Measurements from ENCODE around the gene CKAP2L.

The CKAP2L gene

DNA sequence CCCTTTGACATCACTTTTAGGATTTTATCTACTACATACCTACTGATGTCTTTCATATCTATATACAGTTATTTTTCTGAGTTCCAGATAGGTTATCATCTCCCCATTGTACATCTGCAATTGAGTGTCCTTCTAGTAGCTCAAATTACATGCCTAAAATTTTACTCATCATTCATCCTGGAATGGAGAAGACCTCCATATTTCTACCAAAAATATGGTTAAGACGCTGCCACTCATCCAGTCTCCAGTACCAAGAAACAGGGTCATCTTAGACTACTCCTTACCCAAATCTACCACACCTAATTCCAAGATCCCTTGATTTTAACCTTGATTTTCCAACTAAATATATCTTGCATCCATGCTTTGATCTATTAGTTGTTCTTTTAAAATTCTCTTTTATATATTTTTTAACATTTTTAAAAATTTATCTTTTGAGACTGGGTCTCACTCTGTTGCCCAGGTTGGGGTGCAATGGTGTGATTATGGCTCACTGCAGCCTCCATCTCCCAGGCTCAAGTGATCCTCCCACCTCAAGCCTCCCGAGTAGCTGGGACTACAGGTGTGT lies 8.6 kb upstream of the CKAP2L start:
- no peak for DNase-seq (ENCODE audit: low read depth)

DNA sequence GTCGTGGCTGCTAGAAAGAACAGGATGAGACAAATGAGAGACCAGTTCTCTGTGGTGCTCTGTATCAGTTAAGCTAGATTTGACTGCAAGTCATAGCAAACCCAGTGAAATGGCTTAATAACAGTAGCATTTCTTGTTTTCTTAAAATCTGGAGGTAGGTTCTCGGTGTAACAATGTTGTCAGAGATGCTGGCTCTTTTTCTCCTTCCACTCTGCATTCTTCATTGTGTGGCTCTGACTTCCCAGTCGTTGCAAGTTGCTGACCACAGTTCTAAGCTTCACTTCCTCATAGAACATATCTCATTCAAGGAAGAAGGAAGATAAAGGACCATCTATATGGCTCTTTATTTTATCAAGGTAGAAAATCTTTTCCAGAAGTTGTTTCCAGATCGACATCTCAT lies 7.9 kb upstream of the CKAP2L start:
- no peak for DNase-seq (ENCODE audit: low read depth)
- no peak overlapping the region for H3K4me3 ChIP-seq (ENCODE audit: low read depth, low read length)

More for the DNA sequence above, 8.6 kb upstream of the CKAP2L start:
- H3K4me3 ChIP-seq (ENCODE audit: low read depth, low read length): no peak overlapping the region

DNA sequence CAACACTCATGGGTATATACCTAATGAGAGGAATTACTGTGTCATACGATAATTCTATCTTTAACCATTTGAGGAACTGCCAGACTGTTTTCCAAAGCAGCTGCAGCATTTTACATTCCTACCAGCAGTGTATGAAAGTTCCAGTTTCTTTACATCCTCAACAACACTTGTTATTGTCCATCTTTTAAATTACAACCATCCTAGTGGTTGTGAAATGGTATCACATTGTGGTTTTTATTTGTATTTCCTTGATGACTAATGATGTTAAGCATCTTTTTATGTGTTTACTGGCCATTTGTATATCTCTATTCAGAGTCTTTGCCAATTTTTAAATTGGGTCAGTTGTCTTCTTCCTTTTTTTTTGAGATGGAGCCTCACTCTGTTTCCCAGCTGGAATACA lies 4.0 kb upstream of the CKAP2L start:
- no peak overlapping the region for H3K4me3 ChIP-seq (ENCODE audit: low read depth, low read length)
- DNase-seq (ENCODE audit: low read depth): no peak

DNA sequence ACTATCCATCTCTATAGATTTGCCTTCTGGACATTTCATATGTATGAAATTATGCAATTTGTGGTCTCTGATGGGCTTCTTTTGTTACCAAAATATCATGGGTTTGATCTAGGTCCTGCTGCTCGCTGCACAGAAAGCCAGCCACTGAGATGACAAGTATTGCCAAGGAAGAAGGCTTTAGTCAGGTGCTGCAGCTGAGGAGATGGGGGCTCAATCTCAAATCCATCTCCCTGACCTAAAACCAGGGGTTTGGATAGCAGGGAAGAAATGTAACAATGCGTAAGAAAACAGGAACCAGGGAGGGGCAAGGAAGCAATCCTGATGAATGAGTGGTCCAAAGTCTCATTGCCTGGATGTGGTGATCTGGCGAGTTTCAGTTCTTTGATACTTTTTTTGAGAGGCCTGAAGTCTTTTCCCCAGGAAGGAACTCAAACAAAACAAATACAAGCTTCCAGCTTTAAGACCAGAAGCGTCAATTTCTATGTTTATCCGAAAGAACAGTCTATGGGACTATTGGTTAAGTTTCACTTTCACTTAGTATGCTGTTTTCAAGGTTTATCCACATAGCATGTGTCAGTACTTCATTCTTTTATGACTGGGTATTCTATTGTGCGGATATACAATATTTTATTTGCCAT lies 3.4 kb upstream of the CKAP2L start:
- DNase-seq (ENCODE audit: low read depth): no peak
- no peak overlapping the region for H3K4me3 ChIP-seq (ENCODE audit: low read depth, low read length)

DNA sequence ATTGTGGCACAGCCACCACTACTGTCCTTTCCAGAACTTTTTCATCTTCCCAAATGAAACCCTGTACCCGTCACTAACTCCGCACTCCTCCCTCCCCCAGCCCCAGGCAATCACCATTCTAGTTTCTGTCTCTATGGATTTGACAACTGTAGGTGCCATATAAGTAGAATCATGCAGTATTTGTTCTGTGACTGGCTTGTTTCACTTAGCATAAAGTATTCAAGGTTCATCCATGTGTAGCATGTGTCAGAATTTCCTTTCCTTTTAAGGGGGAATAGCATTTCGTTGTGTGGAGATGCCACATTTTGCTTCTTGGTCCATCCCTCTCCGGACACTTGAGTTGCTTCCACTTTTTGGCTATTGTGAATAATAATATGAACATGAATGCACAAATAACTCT lies 842 bp upstream of the CKAP2L start:
- peak overlapping the region; percentile 88 for H3K4me3 ChIP-seq (ENCODE audit: low read depth, low read length)
- DNase-seq (ENCODE audit: low read depth): no peak

DNA sequence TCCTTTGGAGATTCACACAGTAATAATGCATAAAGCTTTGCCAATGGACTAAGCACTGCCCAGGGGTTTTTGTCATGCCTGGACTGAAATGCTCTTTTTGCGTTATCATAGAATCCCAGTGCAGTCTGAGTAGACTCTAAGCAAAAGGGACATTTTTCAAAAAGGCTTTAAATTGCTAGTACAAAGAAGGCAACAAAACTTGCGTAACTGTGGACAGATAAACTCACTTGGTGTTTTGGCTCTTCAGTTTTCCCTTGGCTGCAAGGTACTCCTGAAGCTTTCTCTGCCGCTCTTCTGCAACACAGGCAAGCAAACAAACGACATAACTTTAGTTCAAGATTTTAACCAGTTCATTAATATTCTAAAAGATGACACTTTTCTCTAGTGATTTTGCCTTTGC lies 2.1 kb downstream of the CKAP2L start:
- no peak for DNase-seq (ENCODE audit: low read depth)
- H3K4me3 ChIP-seq (ENCODE audit: low read depth, low read length): no peak overlapping the region

DNA sequence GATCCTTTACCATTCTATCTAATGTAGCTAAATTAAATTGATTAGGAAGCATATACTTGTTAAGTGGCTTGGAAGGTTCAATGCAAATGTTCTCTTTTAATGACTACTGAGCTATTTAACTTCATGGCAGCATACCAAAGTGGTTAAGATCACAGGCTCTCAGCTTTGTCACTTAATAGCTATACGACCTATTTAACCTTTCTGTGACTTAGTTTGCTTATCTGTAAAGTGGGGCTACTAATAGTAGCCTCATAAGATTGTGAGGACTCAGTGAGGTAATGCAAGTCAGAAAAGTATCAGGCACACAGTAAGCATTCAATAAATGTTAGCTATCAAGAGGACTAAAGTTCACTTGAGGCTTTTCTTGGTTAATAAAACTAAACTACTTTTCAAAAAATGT lies 4.3 kb downstream of the CKAP2L start:
- no peak for DNase-seq (ENCODE audit: low read depth)
- H3K4me3 ChIP-seq (ENCODE audit: low read depth, low read length): no peak overlapping the region

DNA sequence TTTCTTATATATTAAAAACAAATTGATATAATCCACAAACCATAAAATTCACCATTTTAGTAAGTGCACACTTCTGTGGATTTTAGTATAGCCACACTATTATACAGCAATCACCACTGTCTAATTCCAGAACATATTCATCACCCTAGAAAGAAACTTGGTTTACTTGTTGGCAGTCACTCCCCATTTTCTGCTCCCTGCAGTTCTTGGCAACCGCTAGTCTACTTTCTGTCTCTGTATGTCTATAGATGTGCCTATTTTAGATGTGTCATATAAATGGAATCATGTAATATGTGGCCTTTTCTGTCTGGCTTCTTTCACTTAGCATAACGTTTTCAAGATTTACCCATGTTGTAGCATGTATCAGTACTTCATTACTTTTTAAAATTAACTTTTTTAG lies 5.7 kb downstream of the CKAP2L start:
- H3K4me3 ChIP-seq (ENCODE audit: low read depth, low read length): no peak overlapping the region
- DNase-seq (ENCODE audit: low read depth): no peak

DNA sequence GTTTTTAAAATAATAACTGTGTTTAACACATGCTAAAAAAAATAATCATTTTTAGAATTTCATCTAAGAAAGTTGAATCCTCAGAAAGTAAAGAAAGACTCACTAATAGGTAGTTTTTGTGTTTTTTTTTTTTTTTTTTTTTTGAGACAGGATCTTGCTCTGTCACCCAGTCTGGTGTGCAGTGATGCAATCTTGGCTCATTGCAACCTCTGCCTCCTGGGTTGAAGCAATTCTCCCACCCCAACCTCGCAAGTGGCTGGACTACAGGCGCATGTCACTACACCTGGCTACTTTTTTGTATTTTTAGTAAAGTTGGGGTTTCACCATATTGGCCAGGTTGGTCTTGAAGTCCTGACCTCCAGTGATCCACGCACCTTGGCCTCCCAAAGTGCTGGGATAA lies 7.1 kb downstream of the CKAP2L start:
- no peak overlapping the region for H3K4me3 ChIP-seq (ENCODE audit: low read depth, low read length)
- no peak for DNase-seq (ENCODE audit: low read depth)

DNA sequence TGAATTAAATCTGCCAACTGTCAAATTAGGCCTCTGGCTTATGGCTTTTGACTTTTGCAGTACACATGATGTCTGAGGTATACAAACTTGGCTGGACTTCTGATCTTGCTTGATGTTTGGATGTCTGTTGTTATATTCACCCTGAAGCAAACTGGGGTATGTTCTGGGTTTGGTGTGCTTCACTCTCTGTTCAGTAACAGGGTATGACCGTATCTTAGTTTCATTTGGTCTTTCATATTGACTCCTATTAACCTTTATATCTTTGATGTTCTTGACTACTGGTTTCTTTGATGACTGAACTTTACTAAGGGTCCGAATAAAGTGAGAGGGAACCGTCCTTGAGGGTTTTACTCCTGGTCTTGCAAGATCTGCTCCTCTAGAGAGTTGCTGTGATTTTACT lies 8.2 kb downstream of the CKAP2L start:
- no peak overlapping the region for H3K4me3 ChIP-seq (ENCODE audit: low read depth, low read length)
- no peak for DNase-seq (ENCODE audit: low read depth)

DNA sequence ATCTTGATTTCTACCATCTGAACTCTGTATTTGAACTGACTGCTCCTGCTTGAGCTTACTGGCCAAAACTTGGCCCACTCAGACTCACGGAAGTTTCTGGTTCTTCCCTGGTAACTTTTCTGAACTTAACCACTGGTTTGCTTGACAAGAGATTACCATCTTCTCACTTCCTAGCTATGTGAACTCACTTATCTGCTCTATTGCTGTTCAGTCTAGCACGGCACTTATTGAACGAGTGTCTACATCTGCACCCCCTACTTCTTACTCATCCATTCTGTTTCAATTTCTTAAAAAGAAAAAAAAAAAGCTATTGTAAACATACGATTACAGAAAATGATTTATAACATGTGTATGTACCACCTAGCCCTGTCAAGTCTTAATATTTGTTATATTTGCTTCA lies 9.0 kb downstream of the CKAP2L start:
- no peak for DNase-seq (ENCODE audit: low read depth)
- H3K4me3 ChIP-seq (ENCODE audit: low read depth, low read length): no peak overlapping the region

DNA sequence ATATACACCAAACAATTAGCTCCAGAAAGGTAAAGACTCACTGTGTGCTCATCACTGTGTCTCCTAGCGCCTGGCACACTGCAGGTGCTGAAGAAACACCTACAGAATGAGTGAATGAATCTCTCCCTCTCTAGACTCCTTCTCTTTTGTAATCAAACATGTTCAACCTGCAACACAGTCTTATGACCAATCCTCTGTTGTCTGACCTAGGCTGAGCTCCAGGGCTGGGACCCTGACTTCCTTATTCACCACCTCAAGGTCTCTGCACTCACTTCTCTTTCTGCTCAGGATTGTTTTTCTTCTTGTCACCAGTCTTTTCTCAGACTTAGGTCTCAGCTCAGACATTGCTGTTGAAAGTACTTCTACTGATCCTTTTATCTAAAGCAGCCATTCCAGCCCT lies 9.8 kb downstream of the CKAP2L start:
- H3K4me3 ChIP-seq (ENCODE audit: low read depth, low read length): no peak overlapping the region
- DNase-seq (ENCODE audit: low read depth): no peak

DNA sequence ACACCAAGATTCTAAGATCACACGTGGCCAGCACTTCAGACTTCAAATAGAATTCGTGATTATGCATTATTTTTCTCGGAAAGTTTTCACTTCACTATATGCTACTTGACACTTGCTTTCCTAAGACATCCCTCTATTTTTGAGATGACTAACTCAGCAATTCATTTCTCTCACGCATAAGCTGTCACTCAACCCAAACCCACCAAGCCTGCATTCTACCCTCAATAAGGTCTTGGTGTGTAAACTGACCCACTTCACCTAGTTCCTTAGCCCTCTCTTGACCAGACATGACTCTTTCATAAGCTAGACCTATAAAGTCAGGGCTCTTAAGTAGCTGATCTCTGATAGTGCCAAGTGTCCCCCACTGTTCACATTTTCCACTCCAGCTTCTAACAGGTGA lies 11.7 kb downstream of the CKAP2L start:
- DNase-seq (ENCODE audit: low read depth): no peak
- no peak overlapping the region for H3K4me3 ChIP-seq (ENCODE audit: low read depth, low read length)

DNA sequence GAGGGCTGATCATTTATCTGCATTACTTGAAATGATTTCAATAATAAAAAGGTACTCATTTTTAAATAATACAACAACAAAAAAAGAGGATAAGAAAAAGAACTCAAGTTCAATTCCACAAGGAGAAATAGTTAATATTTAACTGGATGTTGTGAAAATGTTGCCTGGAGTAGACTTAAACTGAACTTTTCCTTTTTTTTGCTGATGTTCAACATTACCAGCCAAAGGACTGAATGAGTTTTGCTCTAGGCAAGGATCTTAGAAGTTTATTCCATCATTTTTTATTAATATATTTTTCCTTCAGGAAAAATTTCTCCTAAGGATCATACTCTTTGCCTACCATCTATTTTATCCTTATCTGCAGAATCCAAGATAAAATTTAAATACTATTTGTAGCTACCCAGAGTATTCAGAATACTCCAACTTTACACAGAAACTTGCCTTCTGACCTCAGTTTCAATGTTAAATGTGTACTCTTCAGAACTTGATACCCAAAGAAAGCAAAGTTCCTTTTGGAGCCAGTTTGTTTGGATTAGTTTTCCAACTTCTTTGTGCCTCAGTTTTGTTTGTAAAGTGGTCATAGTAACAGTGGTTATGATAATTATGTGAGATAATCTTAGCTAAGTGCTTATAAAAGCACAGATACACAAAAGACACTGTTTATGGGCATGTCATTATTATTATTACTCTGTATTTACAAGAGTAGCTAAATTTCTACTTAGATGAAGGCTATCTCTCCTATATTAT lies 12.8 kb downstream of the CKAP2L start:
- H3K4me3 ChIP-seq (ENCODE audit: low read depth, low read length): no peak overlapping the region
- DNase-seq (ENCODE audit: low read depth): no peak

DNA sequence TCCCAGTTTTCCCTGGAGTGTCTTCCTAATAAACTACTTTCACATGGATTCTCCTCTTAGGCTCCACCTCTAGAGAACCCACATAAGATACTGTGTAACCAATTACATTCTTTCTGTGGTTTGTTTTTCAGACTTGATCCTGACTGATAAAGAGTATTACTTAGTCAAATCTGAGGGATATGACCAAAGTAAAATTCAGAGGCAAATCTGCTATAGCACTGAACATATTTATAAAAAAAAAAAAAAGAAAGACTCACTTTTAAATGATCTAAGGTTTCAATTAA lies 13.9 kb downstream of the CKAP2L start:
- DNase-seq (ENCODE audit: low read depth): no peak
- no peak overlapping the region for H3K4me3 ChIP-seq (ENCODE audit: low read depth, low read length)

DNA sequence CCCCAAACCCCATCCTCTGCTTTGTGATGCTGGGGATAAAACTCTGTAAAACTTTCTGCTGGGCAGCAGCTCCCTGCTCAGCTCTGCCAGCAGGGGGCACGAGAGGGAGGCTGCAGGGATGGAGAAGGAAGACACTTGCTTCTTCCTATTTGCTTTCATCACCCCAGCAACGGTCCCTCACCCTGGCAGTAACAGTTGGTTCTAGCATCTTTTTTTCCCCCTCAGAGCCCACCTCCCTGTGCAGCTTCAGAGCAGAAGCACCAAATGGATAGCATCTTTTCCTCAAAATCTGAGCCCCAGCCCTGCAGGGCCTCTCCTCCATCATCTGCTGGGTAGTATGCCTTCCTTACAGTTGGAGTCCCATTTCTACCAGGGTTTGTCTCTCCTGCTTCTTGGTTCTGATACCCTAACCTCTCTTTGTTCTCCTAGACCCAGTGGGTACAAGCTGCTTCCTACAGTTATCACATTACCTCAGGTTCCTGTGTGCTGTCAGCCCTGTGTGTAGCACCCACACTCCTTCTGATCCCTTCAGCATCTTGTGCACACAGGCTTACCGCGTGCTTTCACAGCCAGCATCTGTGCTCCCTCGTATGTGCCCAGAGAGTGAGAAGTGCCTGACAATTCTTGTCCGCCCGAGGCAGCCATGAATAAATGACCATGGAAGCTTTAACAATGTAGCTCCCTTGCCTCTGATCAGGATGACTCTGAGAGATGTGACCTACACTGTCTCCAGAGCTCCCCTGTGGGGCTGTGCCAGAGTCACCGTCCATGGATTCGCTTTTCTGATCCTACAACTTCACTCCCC lies 14.5 kb downstream of the CKAP2L start:
- H3K4me3 ChIP-seq (ENCODE audit: low read depth, low read length): no peak overlapping the region

DNA sequence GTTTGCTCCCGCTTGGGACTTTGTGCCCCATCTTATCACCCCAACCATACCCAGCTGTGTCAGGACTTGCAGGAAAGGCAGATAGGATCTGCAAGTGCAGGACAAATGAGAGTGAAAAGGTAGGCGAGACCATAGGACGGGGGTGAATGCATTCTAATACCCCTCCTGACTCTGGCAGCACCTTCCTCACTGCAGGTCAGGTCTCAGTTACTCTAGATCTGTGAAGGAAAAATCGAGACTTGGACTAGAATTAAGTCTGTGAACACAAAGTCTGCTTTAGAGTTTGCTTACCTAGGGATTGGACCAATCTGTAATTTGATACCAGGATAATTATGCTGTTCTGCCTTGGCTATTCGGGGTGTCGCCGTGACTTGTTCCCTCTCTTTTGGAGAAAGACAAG lies 23.9 kb downstream of the CKAP2L start:
- DNase-seq (ENCODE audit: low read depth): no peak
- H3K4me3 ChIP-seq (ENCODE audit: low read depth, low read length): no peak overlapping the region

More for the DNA sequence above, 14.5 kb downstream of the CKAP2L start:
- no peak for DNase-seq (ENCODE audit: low read depth)

DNA sequence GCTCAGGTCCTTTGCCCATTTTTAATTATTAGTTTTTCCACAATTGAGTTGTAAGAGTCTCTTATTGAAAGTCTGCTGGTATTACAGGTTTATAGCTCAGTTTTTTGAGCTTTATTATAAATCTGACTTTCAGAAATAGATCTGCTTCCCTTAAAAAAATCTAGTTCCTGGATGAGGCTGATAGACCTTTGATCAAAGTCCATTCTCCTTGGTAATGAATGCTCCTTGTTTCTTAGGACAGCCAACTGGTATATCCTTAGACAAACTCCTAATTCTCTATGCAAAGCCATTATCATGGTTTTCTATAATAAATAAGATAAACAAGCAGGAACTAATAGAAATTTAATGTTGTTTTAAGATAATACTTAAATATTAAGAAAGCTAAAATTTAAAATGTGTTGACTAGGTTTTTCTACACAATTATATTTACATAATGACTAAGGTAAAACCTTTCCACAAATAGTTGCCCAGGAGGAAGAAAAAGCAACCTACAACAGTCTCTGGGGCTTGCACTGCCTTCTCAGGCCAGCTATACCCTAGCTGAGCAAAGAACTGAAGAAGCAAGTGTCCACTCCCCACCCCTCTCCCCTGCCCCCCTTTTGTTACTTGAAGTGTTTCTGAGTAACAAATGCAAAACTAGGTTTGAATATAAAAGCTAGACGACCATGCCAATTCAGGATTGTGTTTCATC lies 26.7 kb downstream of the CKAP2L start:
- no peak for DNase-seq (ENCODE audit: low read depth)
- no peak overlapping the region for H3K4me3 ChIP-seq (ENCODE audit: low read depth, low read length)

DNA sequence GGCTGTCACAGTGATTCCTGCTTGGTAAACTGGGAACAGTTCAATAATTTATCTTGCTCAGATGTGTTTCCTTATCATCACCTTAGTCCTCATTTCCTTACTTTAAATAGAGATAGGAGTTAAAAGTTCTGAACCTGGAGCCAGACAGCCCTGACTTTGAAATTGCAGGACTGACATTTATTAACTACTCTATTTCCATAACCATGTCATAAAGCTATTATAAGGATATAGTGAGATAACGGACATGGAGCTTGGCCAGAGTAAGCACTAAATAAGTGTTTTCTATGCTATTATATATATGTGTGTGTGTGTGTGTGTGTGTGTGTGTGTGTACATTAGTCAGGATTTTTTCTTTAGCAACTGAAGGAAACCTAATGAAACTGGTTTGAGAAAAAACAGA lies 30.5 kb downstream of the CKAP2L start:
- no peak overlapping the region for H3K4me3 ChIP-seq (ENCODE audit: low read depth, low read length)
- DNase-seq (ENCODE audit: low read depth): no peak

DNA sequence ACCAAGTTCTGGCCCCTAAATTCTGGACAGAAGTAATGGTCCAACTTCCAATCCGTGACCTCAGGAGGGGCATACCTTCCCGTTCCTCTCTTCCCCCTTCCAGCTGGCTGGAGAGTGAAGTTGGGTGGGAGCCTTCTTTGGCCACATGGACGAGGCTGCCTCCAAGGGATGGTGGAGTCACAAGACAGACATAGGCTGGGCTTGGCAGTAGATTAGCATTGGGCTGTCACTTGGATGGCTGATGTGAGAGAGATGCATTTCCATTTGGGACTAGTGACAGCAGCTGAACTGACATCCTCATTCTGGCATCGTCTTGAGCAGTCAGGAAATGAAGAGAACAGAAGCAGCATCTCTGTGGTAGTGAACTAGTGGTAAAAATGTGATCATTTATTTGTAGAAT lies 31.0 kb downstream of the CKAP2L start:
- DNase-seq (ENCODE audit: low read depth): no peak
- no peak overlapping the region for H3K4me3 ChIP-seq (ENCODE audit: low read depth, low read length)
